T-helper 1 cell (primary cell): ENCODE results near the gene TM9SF1.
"Not testable (repeated sequence)": the region's sequence is repeated elsewhere in the genome, so short reads cannot be mapped to it uniquely, and the experiment has no call there.

Experiments used
- DNase-seq, 5 donors: peaks; one replicate each; pipeline ENCODE4 v3.0.0-alpha.2; 2012 to 2020

The TM9SF1 gene

GRCh38 chr14:24224618-24225071 lies 29.4 kb upstream of the TM9SF1 start:
- DNase-seq, result no peak

- DNase-seq, result not testable (repeated sequence)
These were observed 27.7 kb upstream of the TM9SF1 start for GRCh38 chr14:24222987-24223386.

- no peak for DNase-seq
These were observed 24.3 kb upstream of the TM9SF1 start for GRCh38 chr14:24219521-24219920.

- no peak for DNase-seq
These were observed 23.8 kb upstream of the TM9SF1 start for GRCh38 chr14:24219080-24219479.

DNA sequence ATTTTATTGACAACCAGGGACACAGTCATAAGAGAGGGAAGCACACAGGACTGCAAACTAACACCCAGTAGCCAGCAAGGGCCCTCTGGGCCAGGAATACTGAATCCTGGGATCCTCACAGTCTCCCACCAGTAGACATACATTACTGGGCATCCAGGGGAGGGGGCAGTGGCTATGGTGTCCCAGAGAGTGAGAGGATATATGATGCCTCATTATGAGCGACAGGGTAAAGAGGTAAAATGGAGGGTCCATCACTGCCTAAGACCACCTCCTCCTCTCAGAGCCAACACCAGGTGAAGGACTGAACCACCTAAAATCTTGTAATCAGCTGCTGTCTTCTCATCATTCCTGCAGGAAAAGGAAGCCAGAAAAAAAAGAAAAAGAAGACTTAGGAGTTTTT lies 21.6 kb upstream of the TM9SF1 start:
- not testable (repeated sequence) for DNase-seq

GRCh38 chr14:24216345-24216699 lies 21.1 kb upstream of the TM9SF1 start:
- no peak for DNase-seq

- DNase-seq, result peak; percentile 69 to 95 (median 81)
These were observed 20.5 kb upstream of the TM9SF1 start, which contains the start of gene MDP1 for GRCh38 chr14:24215495-24216344. Gene MDP1, minus strand, starts transcription at chr14:24216066. Its CDS starts 111 bp downstream, at chr14:24215955.

- no peak for DNase-seq
These were observed 18.8 kb upstream of the TM9SF1 start for GRCh38 chr14:24213866-24214662.

GRCh38 chr14:24212924-24213865 lies 18.0 kb upstream of the TM9SF1 start, which contains the start of gene CHMP4A:
Gene CHMP4A, minus strand, starts transcription at chr14:24213488. Its CDS starts 49 bp downstream, at chr14:24213439.
- DNase-seq, result peak; percentile 92 to 97 (median 94)

- DNase-seq, result no peak
These were observed 16.1 kb upstream of the TM9SF1 start for GRCh38 chr14:24211311-24211710.

GRCh38 chr14:24207625-24208024 lies 12.4 kb upstream of the TM9SF1 start:
- no peak for DNase-seq

DNA sequence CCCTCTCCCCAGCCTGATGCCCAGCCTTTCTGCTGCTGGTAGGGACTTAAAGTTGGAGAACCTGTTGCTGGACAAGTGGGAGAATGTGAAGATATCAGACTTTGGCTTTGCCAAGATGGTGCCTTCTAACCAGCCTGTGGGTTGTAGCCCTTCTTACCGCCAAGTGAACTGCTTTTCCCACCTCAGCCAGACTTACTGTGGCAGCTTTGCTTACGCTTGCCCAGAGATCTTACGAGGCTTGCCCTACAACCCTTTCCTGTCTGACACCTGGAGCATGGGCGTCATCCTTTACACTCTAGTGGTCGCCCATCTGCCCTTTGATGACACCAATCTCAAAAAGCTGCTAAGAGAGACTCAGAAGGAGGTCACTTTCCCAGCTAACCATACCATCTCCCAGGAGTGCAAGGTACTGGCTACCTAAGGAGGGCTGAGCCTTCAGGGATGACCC lies 11.9 kb upstream of the TM9SF1 start:
- no peak for DNase-seq

DNA sequence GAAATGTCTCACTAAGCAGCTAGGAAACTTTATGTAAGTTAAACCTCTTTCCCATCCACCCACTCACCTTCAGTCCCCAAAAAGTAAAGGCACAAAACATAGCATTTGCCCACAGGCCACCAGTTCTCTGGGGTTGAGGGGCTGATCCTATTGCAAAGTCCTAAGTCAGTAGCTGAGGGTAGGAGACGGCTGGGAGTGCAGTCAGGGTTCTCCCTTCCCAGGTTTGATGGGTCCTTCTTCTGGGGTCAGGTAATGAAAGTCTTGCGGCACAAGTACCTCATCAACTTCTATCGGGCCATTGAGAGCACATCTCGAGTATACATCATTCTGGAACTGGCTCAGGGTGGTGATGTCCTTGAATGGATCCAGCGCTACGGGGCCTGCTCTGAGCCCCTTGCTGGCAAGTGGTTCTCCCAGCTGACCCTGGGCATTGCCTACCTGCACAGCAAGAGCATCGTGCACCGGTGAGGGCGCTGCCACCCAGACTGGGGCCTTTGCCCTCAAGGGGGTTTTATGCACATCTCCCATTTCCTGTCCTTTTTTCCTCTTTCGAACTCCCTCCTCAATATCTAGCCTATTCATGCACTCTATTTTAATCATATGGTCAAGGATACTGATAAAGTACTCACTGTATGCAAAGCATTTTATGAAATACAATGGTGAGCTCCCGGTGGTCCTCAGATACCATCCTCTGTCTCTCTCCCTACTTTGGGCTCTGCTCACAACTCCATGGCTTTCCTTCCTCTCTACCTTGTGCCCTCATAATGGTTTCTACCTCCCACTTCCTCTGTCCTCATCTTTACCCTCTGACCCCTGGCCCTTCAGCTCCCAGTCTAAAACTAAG lies 11.2 kb upstream of the TM9SF1 start:
- no peak for DNase-seq

- DNase-seq, result no peak
These were observed 9.2 kb upstream of the TM9SF1 start for GRCh38 chr14:24204163-24205146.

DNA sequence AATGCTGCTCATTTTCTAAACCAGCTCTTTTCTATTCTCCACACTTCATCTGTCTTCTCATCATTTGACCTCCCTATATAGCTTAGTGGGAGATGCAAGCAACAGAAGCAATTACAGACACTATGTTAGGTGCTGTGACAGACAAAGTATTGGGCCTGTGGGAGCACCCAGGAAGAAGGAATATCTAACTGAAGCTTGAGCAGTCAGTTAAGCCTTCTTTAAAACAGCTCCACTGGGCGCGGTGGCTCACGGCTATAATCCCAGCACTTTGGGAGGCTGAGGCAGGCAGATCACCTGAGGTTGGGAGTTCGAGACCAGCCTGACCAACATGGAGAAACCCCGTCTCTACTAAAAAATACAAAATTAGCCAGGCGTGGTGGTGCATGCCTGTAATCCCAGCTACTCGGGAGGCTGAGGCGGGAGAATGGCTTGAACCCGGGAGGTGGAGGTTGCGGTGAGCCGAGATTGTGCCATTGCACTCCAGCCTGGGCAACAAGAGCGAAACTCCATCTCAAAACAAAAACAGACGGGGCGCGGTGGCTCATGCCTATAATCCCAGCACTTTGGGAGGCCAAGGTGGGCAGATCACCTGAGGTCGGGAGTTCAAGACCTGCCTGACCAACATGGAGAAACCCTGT lies 8.1 kb upstream of the TM9SF1 start:
- not testable (repeated sequence) for DNase-seq

- not testable (repeated sequence) for DNase-seq
These were observed 7.3 kb upstream of the TM9SF1 start for GRCh38 chr14:24202538-24202937.

DNA sequence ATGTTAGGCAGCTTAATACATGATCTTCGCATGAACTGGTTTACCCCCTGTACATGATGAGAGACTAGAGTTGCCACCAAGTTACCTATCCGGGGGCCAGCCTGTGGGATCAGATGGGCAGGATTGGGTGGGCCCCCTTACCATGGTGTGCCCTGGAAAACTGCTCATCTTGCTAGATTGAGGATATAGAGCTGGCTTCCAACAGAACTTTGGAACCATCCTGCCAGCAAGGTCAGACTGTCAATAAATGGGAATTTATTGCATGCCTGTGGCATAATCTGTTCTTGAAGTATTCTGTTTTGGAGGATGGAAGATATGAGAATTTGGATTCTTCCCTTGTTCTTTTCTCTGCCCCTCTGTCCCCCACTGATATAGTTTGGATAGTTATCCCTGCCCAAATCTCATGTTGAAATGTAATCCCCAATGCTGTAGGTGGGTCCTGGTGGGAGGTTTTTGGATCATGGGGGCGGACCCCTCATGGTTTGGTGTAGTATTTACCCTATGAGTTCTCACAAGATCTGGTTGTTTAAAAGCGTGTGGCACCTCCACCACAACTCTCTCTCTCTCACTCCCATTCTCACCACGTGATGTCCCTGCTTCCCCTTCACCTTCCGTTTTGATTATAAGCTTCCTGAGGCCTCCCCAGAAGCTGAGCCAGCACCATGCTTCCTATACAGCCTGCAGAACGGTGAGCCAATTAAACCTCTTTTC lies 3.7 kb upstream of the TM9SF1 start:
- no peak for DNase-seq

DNA sequence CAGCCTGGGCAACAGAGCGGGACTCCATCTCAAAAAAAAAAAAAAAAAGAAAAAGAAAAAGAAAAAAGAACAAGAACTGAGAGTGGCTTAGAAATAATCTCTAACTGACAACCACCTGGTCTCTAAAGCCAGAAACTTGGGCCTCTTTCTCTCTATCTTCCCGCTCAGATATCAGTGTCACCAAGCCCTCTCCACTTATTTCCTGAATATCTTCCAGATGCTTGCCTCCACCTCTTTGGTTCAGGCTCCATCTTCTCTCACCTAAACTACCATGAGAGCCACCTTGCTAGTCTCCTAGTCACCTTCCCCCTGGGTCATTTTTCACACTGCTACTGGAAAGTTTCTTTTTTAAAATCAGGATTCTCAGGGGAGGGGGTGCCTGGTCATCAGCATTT lies 1.8 kb upstream of the TM9SF1 start:
- no peak for DNase-seq
